SK-N-SH (cell line): ENCODE data around the gene KBTBD2. TPM values are rescaled to one million over a fixed set of nuclear protein-coding genes. Genes with fewer than 3 reads are reported as not detected.
"Not testable (repeated sequence)": the region's sequence is repeated elsewhere in the genome, so short reads cannot be mapped to it uniquely, and the experiment has no call there.

Experiments
- CTCF ChIA-PET: fragments of 300-600, 350-600 bp; formaldehyde crosslinking; extraction: SDS; loops from one replicate; lab custom pipeline; 2021; lab: Yijun Ruan, JAX
- POLR2A ChIA-PET: fragments of 350-600 bp; sonication (Branson Sonifier 250); formaldehyde crosslinking; extraction: SDS; loops from one replicate; lab custom pipeline; 2020; ENCODE audit warnings: antibody characterized with exemption, inconsistent platforms; lab: Yijun Ruan, JAX
- DNase-seq: peaks from one replicate; pipeline ENCODE4 v3.0.0; 2012
- H2AFZ ChIP-seq: fragments of 200-600 bp; sonication (generic); 2 replicates; pipeline ENCODE4 v1.8.1; 2016; ENCODE audit warnings: antibody characterized with exemption, mild to moderate bottlenecking, low read depth
- H3F3A ChIP-seq: fragments of 200-600 bp; sonication (generic); replicated peaks from 2 replicates; pipeline ENCODE3; 2016; ENCODE audit warnings: antibody characterized with exemption, mild to moderate bottlenecking; ENCODE audit not compliant: insufficient read depth
- H3K27ac ChIP-seq, 2 experiments: fragments of 200-500 bp in 1 of 2; fragments of 200-600 bp in 1 of 2; sonication (Bioruptor generic) in 1 of 2; sonication (generic), shearing (Covaris generic) in 1 of 2; 2 replicates each; pipeline versions ENCODE4 v1.5.1 to v1.6.1; 2014 to 2016; ENCODE audit warnings: low read depth in 2 of 2, inconsistent platforms in 1 of 2, low read length in 1 of 2, mild to moderate bottlenecking in 1 of 2, mixed read lengths in 1 of 2
- H3K27me3 ChIP-seq: fragments of 200-600 bp; sonication (generic), shearing (Covaris generic); 2 replicates; pipeline ENCODE4 v1.6.1; 2016; ENCODE audit warnings: mixed run types; ENCODE audit not compliant: insufficient read depth
- H3K36me3 ChIP-seq, 2 experiments: fragments of 200-500 bp in 1 of 2; fragments of 200-600 bp in 1 of 2; sonication (Bioruptor generic) in 1 of 2; sonication (generic) in 1 of 2; replicated peaks in 1 of 2; 2 replicates each; pipeline versions ENCODE3 to v1.5.1; 2014 to 2016; ENCODE audit warnings: low read length in 1 of 2, mild to moderate bottlenecking in 1 of 2; ENCODE audit not compliant: insufficient read depth in 2 of 2, control insufficient read depth in 1 of 2
- H3K4me1 ChIP-seq, 2 experiments: fragments of 200-500 bp in 1 of 2; fragments of 200-600 bp in 1 of 2; sonication (Bioruptor generic) in 1 of 2; sonication (generic), shearing (Covaris generic) in 1 of 2; 2 replicates each; pipeline versions ENCODE4 v1.5.1 to v1.6.1; 2014 to 2016; ENCODE audit warnings: low read depth in 1 of 2, low read length in 1 of 2, mixed run types in 1 of 2; ENCODE audit not compliant: insufficient read depth in 2 of 2, control insufficient read depth in 1 of 2
- H3K4me2 ChIP-seq: fragments of 200-600 bp; sonication (generic), shearing (Covaris generic); 2 replicates; pipeline ENCODE4 v1.6.1; 2017; ENCODE audit warnings: mixed run types
- H3K4me3 ChIP-seq, 2 experiments: fragments of 200-500 bp in 1 of 2; fragments of 200-600 bp in 1 of 2; sonication (Bioruptor generic) in 1 of 2; sonication (generic), shearing (Covaris generic) in 1 of 2; 2 replicates each; pipeline versions ENCODE4 v1.5.1 to v1.8.1; 2014 to 2016; ENCODE audit warnings: low read depth in 2 of 2, inconsistent platforms in 1 of 2, low read length in 1 of 2, mild to moderate bottlenecking in 1 of 2, mixed read lengths in 1 of 2, moderate library complexity in 1 of 2
- H3K79me2 ChIP-seq: fragments of 200-600 bp; sonication (generic); 2 replicates; pipeline ENCODE4 v1.8.1; 2017; ENCODE audit warnings: mild to moderate bottlenecking; ENCODE audit not compliant: insufficient read depth
- H3K9ac ChIP-seq: fragments of 200-600 bp; sonication (generic); 2 replicates; pipeline ENCODE4 v1.6.1; 2017; ENCODE audit warnings: mixed run types
- H3K9me2 ChIP-seq: fragments of 200-600 bp; sonication (generic); 2 replicates; pipeline ENCODE4 v1.6.1; 2017; ENCODE audit warnings: mixed run types
- H3K9me3 ChIP-seq: fragments of 200-600 bp; sonication (generic); 2 replicates; pipeline ENCODE4 v1.6.1; 2017; ENCODE audit warnings: mixed run types, mild to moderate bottlenecking, moderate library complexity
- H4K20me1 ChIP-seq: fragments of 200-600 bp; sonication (generic); 2 replicates; pipeline ENCODE4 v1.6.1; 2017; ENCODE audit warnings: mild to moderate bottlenecking, mixed run types; ENCODE audit not compliant: insufficient read depth
- EZH2phosphoT487 ChIP-seq: fragments of 200-600 bp; sonication (generic); IDR thresholded peaks from 2 replicates; pipeline ENCODE4 v1.6.1; 2017; ENCODE audit warnings: low read depth, mixed run types, mild to moderate bottlenecking, antibody characterized with exemption, moderate library complexity, borderline replicate concordance
- NFIC ChIP-seq: IDR thresholded peaks from 2 replicates; pipeline ENCODE4 v1.4.0; 2012; ENCODE audit warnings: borderline replicate concordance
- WGBS: methylation state at CpG from one replicate; pipeline ENCODE4 v1.1.6; 2017; ENCODE audit warnings: low lambda C conversion rate; 5-methylcytosine and 5-hydroxymethylcytosine counted together
- polyA plus RNA-seq, 3 experiments: library from polyadenylated mRNA; depleted of rRNA; stranded (reverse); fragments of >200 nt; gene quantifications; 2 replicates each; pipeline ENCODE4 v1.2.3, GENCODE V29; 2012
- TF ChIP-seq, protein P1 (sequence below): fragments of 200-600 bp; sonication (generic); IDR thresholded peaks from 2 replicates; pipeline ENCODE4 v1.6.1; 2017; ENCODE audit warnings: antibody characterized with exemption, mild to moderate bottlenecking, moderate library complexity
- TF ChIP-seq, protein P2 (sequence below): fragments of 150-350 bp; IDR thresholded peaks from 2 replicates; pipeline ENCODE4 v1.6.1; 2016; ENCODE audit warnings: mild to moderate bottlenecking, low read depth, low read length

Gene KBTBD2
- polyA plus RNA-seq, 1 of the 3 experiments (the other 2 are of a cell fraction), result 23.6 TPM

DNA sequence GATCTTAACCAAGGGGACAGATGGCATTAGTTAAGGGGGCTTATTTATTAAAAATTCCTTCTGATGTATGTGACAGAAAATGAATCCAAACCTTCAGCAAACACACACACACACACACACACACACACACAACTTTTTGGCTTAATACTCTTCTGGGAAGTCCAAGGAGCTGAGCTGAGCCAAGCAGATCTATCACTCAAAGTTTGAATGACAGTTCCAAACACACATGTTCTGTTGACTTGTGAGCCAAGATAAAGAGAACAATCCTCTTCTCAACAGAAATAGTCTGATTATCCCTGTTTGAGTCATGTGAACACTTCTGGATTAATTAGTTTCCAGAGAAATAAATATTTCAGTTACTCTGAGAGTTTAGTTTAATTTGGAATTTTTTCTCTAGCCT lies 31.5 kb downstream of the KBTBD2 start:
- no peak overlapping the region for H3K4me2 ChIP-seq

DNA sequence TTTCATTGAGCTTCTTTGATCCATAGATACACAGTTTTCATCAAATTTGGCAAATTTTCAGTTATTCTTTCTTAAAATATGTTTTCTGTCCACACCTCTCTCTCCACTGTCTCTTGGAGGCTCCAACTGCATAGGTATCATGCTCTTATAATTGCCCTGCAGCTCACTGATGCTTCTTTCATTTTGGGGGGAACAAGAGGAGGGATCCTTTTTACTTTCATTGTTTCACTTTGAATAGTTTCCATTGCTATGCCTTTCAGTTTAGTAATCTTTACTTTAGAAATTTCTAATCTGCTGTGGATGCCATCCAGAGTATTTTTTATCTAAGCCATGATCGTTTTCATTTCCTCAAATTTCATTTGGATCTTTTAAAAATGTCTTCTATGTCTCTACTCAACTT lies 32.9 kb downstream of the KBTBD2 start:
- no peak for DNase-seq
- Histone ChIP-seq H2AFZ (no peak overlapping the region), H3K27me3 (no peaks in the 10 kb centered on the region), H3F3A (peaks cover 12% of the 10 kb centered on the region), H3K27ac (no peak overlapping the region), H4K20me1 (no peaks in the 10 kb centered on the region), H3K4me1 (no peaks in the 10 kb centered on the region; a peak in 1 of 4 replicates), H3K4me2 (no peak overlapping the region), H3K4me3 (no peak overlapping the region), H3K36me3 (no peaks in the 10 kb centered on the region), H3K9me3 (no peaks in the 10 kb centered on the region), H3K9me2 (no peaks in the 10 kb centered on the region), H3K9ac (no peak overlapping the region), H3K79me2 (no peaks in the 10 kb centered on the region)
- no peak for TF ChIP-seq EZH2phosphoT487
- POLR2A ChIA-PET, result no interaction called here
- CTCF ChIA-PET, result interaction anchor here (2.3 kb wide), 1 partner anchor 12 kb away, joined by 15 read pairs; no protein-coding TSS in a partner anchor
- WGBS, result 73% methylated on average over 1 of the region's 1 CpG

More for the DNA sequence above, 31.5 kb downstream of the KBTBD2 start:
- Histone ChIP-seq H3F3A (peaks cover 12% of the 10 kb centered on the region), H3K27ac (no peak overlapping the region), H3K4me3 (no peak overlapping the region), H3K9me2 (no peaks in the 10 kb centered on the region), H2AFZ (no peak overlapping the region), H4K20me1 (no peaks in the 10 kb centered on the region), H3K36me3 (no peaks in the 10 kb centered on the region), H3K4me1 (no peaks in the 10 kb centered on the region; a peak in 1 of 4 replicates), H3K79me2 (no peaks in the 10 kb centered on the region), H3K27me3 (no peaks in the 10 kb centered on the region), H3K9ac (no peak overlapping the region), H3K9me3 (no peaks in the 10 kb centered on the region)
- POLR2A ChIA-PET, result no interaction called here
- DNase-seq, result no peak
- CTCF ChIA-PET, result interaction anchor here (1.5 to 2.6 kb wide), 2 partner anchors 14 to 17 kb away, joined by 6 to 17 read pairs; no protein-coding TSS in a partner anchor
- TF ChIP-seq, protein P1, sequence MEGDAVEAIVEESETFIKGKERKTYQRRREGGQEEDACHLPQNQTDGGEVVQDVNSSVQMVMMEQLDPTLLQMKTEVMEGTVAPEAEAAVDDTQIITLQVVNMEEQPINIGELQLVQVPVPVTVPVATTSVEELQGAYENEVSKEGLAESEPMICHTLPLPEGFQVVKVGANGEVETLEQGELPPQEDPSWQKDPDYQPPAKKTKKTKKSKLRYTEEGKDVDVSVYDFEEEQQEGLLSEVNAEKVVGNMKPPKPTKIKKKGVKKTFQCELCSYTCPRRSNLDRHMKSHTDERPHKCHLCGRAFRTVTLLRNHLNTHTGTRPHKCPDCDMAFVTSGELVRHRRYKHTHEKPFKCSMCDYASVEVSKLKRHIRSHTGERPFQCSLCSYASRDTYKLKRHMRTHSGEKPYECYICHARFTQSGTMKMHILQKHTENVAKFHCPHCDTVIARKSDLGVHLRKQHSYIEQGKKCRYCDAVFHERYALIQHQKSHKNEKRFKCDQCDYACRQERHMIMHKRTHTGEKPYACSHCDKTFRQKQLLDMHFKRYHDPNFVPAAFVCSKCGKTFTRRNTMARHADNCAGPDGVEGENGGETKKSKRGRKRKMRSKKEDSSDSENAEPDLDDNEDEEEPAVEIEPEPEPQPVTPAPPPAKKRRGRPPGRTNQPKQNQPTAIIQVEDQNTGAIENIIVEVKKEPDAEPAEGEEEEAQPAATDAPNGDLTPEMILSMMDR, result no peak
- TF ChIP-seq EZH2phosphoT487 (no peak), NFIC (no peak)
- TF ChIP-seq, protein P2, sequence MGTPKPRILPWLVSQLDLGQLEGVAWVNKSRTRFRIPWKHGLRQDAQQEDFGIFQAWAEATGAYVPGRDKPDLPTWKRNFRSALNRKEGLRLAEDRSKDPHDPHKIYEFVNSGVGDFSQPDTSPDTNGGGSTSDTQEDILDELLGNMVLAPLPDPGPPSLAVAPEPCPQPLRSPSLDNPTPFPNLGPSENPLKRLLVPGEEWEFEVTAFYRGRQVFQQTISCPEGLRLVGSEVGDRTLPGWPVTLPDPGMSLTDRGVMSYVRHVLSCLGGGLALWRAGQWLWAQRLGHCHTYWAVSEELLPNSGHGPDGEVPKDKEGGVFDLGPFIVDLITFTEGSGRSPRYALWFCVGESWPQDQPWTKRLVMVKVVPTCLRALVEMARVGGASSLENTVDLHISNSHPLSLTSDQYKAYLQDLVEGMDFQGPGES, result no peak

DNA sequence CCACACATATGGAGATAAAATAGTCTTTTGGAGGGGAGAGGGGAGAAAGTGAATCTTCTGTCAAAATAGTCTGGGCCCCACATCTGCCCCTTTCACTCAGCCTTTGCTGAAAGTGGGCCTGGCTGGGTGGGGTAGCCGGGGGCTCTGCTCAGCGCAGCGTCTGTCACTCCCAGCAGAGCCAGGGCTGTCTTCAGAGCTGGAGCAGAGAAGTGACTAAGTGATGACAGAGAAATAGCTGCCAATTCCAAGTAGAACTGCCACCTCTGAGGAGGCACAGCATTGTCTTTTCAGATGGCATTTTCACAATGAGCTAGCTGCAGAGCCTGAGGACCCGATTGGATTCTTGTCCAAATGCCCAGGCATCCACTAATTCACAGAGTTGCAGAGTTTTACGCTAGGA lies 34.5 kb downstream of the KBTBD2 start:
- H3K4me2 ChIP-seq, H3K27ac ChIP-seq, POLR2A ChIA-PET, H2AFZ ChIP-seq, H3K79me2 ChIP-seq, H3K9me2 ChIP-seq, H3K36me3 ChIP-seq, H4K20me1 ChIP-seq, H3K9me3 ChIP-seq, DNase-seq, H3K4me1 ChIP-seq, H3K27me3 ChIP-seq, H3K4me3 ChIP-seq, H3K9ac ChIP-seq: not testable (repeated sequence)
- H3F3A ChIP-seq, result peaks cover 12% of the 10 kb centered on the region
- WGBS, result 75% methylated on average over 5 of the region's 5 CpGs
- CTCF ChIA-PET, result interaction anchor here (2.3 kb wide), 1 partner anchor 11 kb away, joined by 15 read pairs; no protein-coding TSS in a partner anchor

DNA sequence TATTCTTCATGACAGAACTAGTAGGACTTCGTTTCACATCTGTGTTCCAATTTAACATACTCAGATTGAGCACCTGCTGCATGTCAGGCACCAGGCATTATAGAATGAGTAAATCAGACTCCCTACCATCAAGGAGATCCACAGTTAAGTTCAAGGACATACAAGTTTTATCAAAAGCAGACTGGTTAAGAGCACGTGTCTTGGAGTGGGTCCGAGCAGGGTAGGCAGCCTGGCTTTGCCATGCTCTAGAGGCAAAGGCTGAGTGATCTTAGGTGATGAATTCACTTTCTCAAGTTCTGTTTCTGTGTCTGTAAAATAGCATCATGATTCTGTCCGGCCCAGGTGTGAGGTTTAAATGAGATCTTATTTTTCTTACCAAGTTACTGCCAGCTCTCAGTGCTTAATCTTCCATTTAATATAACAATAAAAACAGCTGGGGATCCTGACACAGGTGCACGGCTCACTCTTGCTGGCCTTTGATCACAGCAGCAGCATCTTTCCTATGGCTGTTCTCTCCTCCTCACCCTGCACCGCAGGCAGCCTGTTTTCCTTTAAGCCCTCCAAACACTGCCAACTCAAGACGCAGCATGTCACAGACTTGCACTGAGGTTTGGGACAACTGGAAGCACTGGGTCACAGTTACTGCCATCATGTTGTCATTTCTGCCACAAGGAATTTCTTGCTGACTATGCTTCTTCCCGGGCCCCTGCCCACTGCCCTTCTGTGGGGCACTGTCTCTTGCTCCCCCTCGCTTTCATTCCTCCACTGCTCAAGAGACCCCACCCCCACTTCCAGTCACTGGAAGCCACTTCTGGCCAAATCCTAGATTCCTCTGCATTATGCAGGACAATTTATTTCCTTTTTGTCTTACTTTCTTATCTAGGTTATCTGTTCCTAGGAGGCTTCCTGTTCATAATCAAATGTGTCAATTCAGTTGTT lies 35.5 kb downstream of the KBTBD2 start:
- H3K27me3 ChIP-seq, H3K4me2 ChIP-seq, H3K79me2 ChIP-seq, H3K4me1 ChIP-seq, H3K9me3 ChIP-seq, POLR2A ChIA-PET, H3K9me2 ChIP-seq, DNase-seq, H3K27ac ChIP-seq, H3K4me3 ChIP-seq, H3F3A ChIP-seq, H3K36me3 ChIP-seq, H2AFZ ChIP-seq, H4K20me1 ChIP-seq, H3K9ac ChIP-seq: not testable (repeated sequence)
- 85% methylated on average over 9 of the region's 9 CpGs for WGBS
- CTCF ChIA-PET, result interaction anchor here (0.7 to 1.2 kb wide), 3 partner anchors 9 to 10 kb away, joined by 3 to 6 read pairs (median 4); no protein-coding TSS in a partner anchor

DNA sequence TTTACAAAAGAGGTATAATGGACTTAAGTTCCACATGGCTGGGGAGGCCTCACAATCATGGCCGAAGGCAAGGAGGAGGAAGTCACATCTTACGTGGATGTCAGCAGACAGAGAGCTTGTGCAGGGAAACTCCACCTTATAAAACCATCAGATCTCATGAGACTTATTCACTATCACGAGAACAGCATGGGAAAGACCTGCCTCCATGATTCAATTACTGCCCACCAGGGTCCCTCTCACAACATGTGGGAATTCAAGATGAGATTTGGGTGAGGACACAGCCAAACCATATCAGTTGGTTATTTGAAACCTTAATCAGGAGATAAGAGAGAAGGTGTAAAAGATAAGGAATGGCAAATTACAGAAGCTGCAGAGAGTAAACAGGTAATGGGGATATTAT lies 40.9 kb downstream of the KBTBD2 start:
- POLR2A ChIA-PET, H3K27me3 ChIP-seq, DNase-seq, H3K9me3 ChIP-seq, H3K9ac ChIP-seq, H3K27ac ChIP-seq, H2AFZ ChIP-seq, H3K9me2 ChIP-seq, H3F3A ChIP-seq, H3K79me2 ChIP-seq, H3K4me1 ChIP-seq, H4K20me1 ChIP-seq, H3K36me3 ChIP-seq, CTCF ChIA-PET, H3K4me2 ChIP-seq, H3K4me3 ChIP-seq: not testable (repeated sequence)
- WGBS, result 59% methylated on average over 3 of the region's 3 CpGs
